ENCODE measurements around the gene STIM1. TPM values are rescaled to one million over a fixed set of nuclear protein-coding genes. Genes with fewer than 3 reads are reported as not detected.

The STIM1 gene
- total RNA-seq, 4 donors from 2014 or later: 65.2 to 150 (median 92.6) TPM

GRCh38 chr11:3956748-3957147 is 101.3 kb downstream of the STIM1 start:
- Histone ChIP-seq H3K4me1 (peaks cover 5 to 34% (median 18%) of the 10 kb centered on the region in 4 donors), H3K36me3 (no peaks in the 10 kb centered on the region), H3K27ac (replicated peaks in 1 of 4) (no peak overlapping the region), H3K4me3 (no peak overlapping the region), H3K9me3 (no peaks in the 10 kb centered on the region), H3K27me3 (no peaks in the 10 kb centered on the region)
- TF ChIP-seq POLR2AphosphoS5 (IDR thresholded peaks at IDR 0.05) (no peak), POLR2A (IDR thresholded peaks at IDR 0.05; ENCODE audit: low read depth) (no peak), EP300 (IDR thresholded peaks at IDR 0.05) (no peak), CTCF (IDR thresholded peaks at IDR 0.05) (no peak)
- WGBS: 97% methylated on average over 4 of the region's 4 CpGs
- no peak for DNase-seq (ENCODE audit: extremely low spot score)
- intact Hi-C loops (cut with DNase I): no loop called here

GRCh38 chr11:3957437-3957836 is 102.0 kb downstream of the STIM1 start:
- H3K36me3 ChIP-seq: no peaks in the 10 kb centered on the region
- intact Hi-C loops (cut with DNase I): no loop called here

GRCh38 chr11:3958281-3958680 is 102.8 kb downstream of the STIM1 start:
- no peak overlapping the region for H3K27ac ChIP-seq (replicated peaks in 1 of 4)
- intact Hi-C loops (cut with DNase I): no loop called here
- 75% methylated on average over 2 of the region's 2 CpGs for WGBS
- H3K4me1 ChIP-seq: peaks cover 0 to 27% (median 14%) of the 10 kb centered on the region in 4 donors
- DNase-seq (ENCODE audit: extremely low spot score): no peak
- no peaks in the 10 kb centered on the region for H3K27me3 ChIP-seq
- no peaks in the 10 kb centered on the region for H3K36me3 ChIP-seq
- H3K9me3 ChIP-seq: no peaks in the 10 kb centered on the region
- TF ChIP-seq POLR2A (IDR thresholded peaks at IDR 0.05; ENCODE audit: low read depth) (no peak), POLR2AphosphoS5 (IDR thresholded peaks at IDR 0.05) (no peak), EP300 (IDR thresholded peaks at IDR 0.05) (no peak), CTCF (IDR thresholded peaks at IDR 0.05) (no peak)
- H3K4me3 ChIP-seq: no peak overlapping the region

More at GRCh38 chr11:3957437-3957836, 102.0 kb downstream of the STIM1 start:
- H3K4me1 ChIP-seq: peaks cover 0 to 30% (median 13%) of the 10 kb centered on the region in 4 donors
- TF ChIP-seq CTCF (IDR thresholded peaks at IDR 0.05) (no peak), POLR2AphosphoS5 (IDR thresholded peaks at IDR 0.05) (no peak), POLR2A (IDR thresholded peaks at IDR 0.05; ENCODE audit: low read depth) (no peak), EP300 (IDR thresholded peaks at IDR 0.05) (no peak)
- DNase-seq (ENCODE audit: extremely low spot score): no peak
- no peak overlapping the region for H3K27ac ChIP-seq (replicated peaks in 1 of 4)
- H3K4me3 ChIP-seq: no peak overlapping the region
- H3K9me3 ChIP-seq: no peaks in the 10 kb centered on the region
- WGBS: 100% methylated on average over 3 of the region's 3 CpGs
- no peaks in the 10 kb centered on the region for H3K27me3 ChIP-seq

- Histone ChIP-seq H3K27me3 (no peaks in the 10 kb centered on the region), H3K4me3 (no peak overlapping the region), H3K36me3 (no peaks in the 10 kb centered on the region), H3K4me1 (peaks cover 0 to 36% (median 19%) of the 10 kb centered on the region in 4 donors), H3K27ac (replicated peaks in 1 of 4) (no peak overlapping the region), H3K9me3 (no peaks in the 10 kb centered on the region)
- intact Hi-C loops (cut with DNase I): no loop called here
- TF ChIP-seq EP300 (IDR thresholded peaks at IDR 0.05) (no peak), CTCF (IDR thresholded peaks at IDR 0.05) (peak in 1 of 3 experiments; percentile 8), POLR2A (IDR thresholded peaks at IDR 0.05; ENCODE audit: low read depth) (no peak), POLR2AphosphoS5 (IDR thresholded peaks at IDR 0.05) (no peak)
- no peak for DNase-seq (ENCODE audit: extremely low spot score)
- WGBS: 84% methylated on average over 5 of the region's 5 CpGs
These were observed 103.8 kb downstream of the STIM1 start for GRCh38 chr11:3959015-3959902.

Data from esophagus muscularis mucosa (tissue), 4 donors.